Measurements from ENCODE around the gene ASNSD1.

Gene ASNSD1

GRCh38 chr2:189631849-189632248 lies 29.4 kb upstream of the ASNSD1 start:
- Histone ChIP-seq H3K4me3 (ENCODE audit: low read length, poor library complexity, severe bottlenecking) (no peak overlapping the region), H3F3A (ENCODE audit: low read depth) (no peaks in the 10 kb centered on the region), H3K79me2 (ENCODE audit: insufficient read depth, low read length) (no peaks in the 10 kb centered on the region), H3K27me3 (ENCODE audit: insufficient read depth, low read length, poor library complexity, severe bottlenecking) (no peaks in the 10 kb centered on the region), H3K36me3 (ENCODE audit: insufficient read depth, low read length) (no peaks in the 10 kb centered on the region), H3K4me2 (ENCODE audit: low read depth, low read length, poor library complexity, severe bottlenecking) (no peak overlapping the region), H3K9me3 (ENCODE audit: insufficient read depth, low read depth, low read length) (no peaks in the 10 kb centered on the region), H2AFZ (ENCODE audit: low read length) (no peak overlapping the region), H3K9ac (ENCODE audit: low read depth, low read length, poor library complexity, severe bottlenecking) (no peak overlapping the region), H4K20me1 (ENCODE audit: insufficient read depth, low read length, poor library complexity, severe bottlenecking) (no peaks in the 10 kb centered on the region), H3K4me1 (ENCODE audit: insufficient read depth, low read length, poor library complexity, severe bottlenecking) (no peaks in the 10 kb centered on the region), H3K9me2 (replicated peaks; ENCODE audit: low read depth, low read length) (no peaks in the 10 kb centered on the region)
- TF ChIP-seq CTCF (conservative IDR thresholded peaks at IDR 0.05; ENCODE audit: low read length) (no peak), EZH2phosphoT487 (IDR thresholded peaks at IDR 0.05; ENCODE audit: borderline replicate concordance) (no peak)

GRCh38 chr2:189633392-189633811 lies 27.9 kb upstream of the ASNSD1 start:
- no peak overlapping the region for H3K4me3 ChIP-seq (ENCODE audit: low read length, poor library complexity, severe bottlenecking)
- no peaks in the 10 kb centered on the region for H3F3A ChIP-seq (ENCODE audit: low read depth)
- no peak overlapping the region for H3K9ac ChIP-seq (ENCODE audit: low read depth, low read length, poor library complexity, severe bottlenecking)
- no peaks in the 10 kb centered on the region for H3K79me2 ChIP-seq (ENCODE audit: insufficient read depth, low read length)
- no peaks in the 10 kb centered on the region for H4K20me1 ChIP-seq (ENCODE audit: insufficient read depth, low read length, poor library complexity, severe bottlenecking)
- no peak for TF ChIP-seq EZH2phosphoT487 (IDR thresholded peaks at IDR 0.05; ENCODE audit: borderline replicate concordance)
- peak; percentile 79 for TF ChIP-seq CTCF (conservative IDR thresholded peaks at IDR 0.05; ENCODE audit: low read length)
- H3K27me3 ChIP-seq (ENCODE audit: insufficient read depth, low read length, poor library complexity, severe bottlenecking) = no peaks in the 10 kb centered on the region
- H3K36me3 ChIP-seq (ENCODE audit: insufficient read depth, low read length) = no peaks in the 10 kb centered on the region
- no peaks in the 10 kb centered on the region for H3K9me2 ChIP-seq (replicated peaks; ENCODE audit: low read depth, low read length)
- no peaks in the 10 kb centered on the region for H3K9me3 ChIP-seq (ENCODE audit: insufficient read depth, low read depth, low read length)
- no peaks in the 10 kb centered on the region for H3K4me1 ChIP-seq (ENCODE audit: insufficient read depth, low read length, poor library complexity, severe bottlenecking)
- H2AFZ ChIP-seq (ENCODE audit: low read length) = no peak overlapping the region
- no peak overlapping the region for H3K4me2 ChIP-seq (ENCODE audit: low read depth, low read length, poor library complexity, severe bottlenecking)

- H3K4me1 ChIP-seq (ENCODE audit: insufficient read depth, low read length, poor library complexity, severe bottlenecking) = no peaks in the 10 kb centered on the region
- no peaks in the 10 kb centered on the region for H3K9me3 ChIP-seq (ENCODE audit: insufficient read depth, low read depth, low read length)
- no peaks in the 10 kb centered on the region for H3F3A ChIP-seq (ENCODE audit: low read depth)
- TF ChIP-seq CTCF (conservative IDR thresholded peaks at IDR 0.05; ENCODE audit: low read length) (no peak), EZH2phosphoT487 (IDR thresholded peaks at IDR 0.05; ENCODE audit: borderline replicate concordance) (no peak)
- H3K79me2 ChIP-seq (ENCODE audit: insufficient read depth, low read length) = no peaks in the 10 kb centered on the region
- no peaks in the 10 kb centered on the region for H3K36me3 ChIP-seq (ENCODE audit: insufficient read depth, low read length)
- no peak overlapping the region for H3K4me3 ChIP-seq (ENCODE audit: low read length, poor library complexity, severe bottlenecking)
- H4K20me1 ChIP-seq (ENCODE audit: insufficient read depth, low read length, poor library complexity, severe bottlenecking) = no peaks in the 10 kb centered on the region
- no peaks in the 10 kb centered on the region for H3K9me2 ChIP-seq (replicated peaks; ENCODE audit: low read depth, low read length)
- H2AFZ ChIP-seq (ENCODE audit: low read length) = no peak overlapping the region
- H3K4me2 ChIP-seq (ENCODE audit: low read depth, low read length, poor library complexity, severe bottlenecking) = no peak overlapping the region
- no peaks in the 10 kb centered on the region for H3K27me3 ChIP-seq (ENCODE audit: insufficient read depth, low read length, poor library complexity, severe bottlenecking)
- no peak overlapping the region for H3K9ac ChIP-seq (ENCODE audit: low read depth, low read length, poor library complexity, severe bottlenecking)
Observed at GRCh38 chr2:189635353-189635752, 25.9 kb upstream of the ASNSD1 start.

Measured in Loucy (cell line).